VCaP (cell line): Measurements from ENCODE around the gene ANO10.

ENCODE experiments used
- H3K27ac ChIP-seq: fragments of 450-650 bp; 2 replicates; pipeline ENCODE4 v1.5.1; 2017
- CTCF ChIP-seq: fragments of 450-650 bp; conservative IDR thresholded peaks from 2 replicates; pipeline ENCODE4 v1.5.1; 2017; ENCODE audit warnings: mild to moderate bottlenecking, moderate library complexity

Gene ANO10

GRCh38 chr3:43448098-43448497 is 173.7 kb downstream of the ANO10 start:
- H3K27ac ChIP-seq = no peak overlapping the region
- no peak for TF ChIP-seq CTCF

DNA sequence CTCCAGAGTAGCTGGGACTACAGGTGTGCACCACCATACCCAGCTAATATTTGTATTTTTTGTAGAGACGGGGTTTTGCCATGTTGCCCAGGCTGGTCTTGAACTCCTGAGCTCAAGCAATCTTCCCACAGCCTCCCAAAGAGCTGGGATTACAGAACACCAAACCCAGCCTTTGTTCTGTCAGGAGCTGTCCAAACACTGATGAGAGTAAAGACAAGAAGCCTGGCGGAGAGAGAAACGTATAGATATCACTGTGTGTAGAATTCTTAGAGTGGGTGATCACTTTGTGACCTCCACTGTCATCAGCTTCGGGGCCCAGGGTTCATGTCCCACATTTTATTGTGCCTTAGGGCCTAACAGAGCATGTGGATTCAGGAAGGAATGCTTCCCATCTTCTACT is 176.0 kb downstream of the ANO10 start:
- no peak for TF ChIP-seq CTCF

DNA sequence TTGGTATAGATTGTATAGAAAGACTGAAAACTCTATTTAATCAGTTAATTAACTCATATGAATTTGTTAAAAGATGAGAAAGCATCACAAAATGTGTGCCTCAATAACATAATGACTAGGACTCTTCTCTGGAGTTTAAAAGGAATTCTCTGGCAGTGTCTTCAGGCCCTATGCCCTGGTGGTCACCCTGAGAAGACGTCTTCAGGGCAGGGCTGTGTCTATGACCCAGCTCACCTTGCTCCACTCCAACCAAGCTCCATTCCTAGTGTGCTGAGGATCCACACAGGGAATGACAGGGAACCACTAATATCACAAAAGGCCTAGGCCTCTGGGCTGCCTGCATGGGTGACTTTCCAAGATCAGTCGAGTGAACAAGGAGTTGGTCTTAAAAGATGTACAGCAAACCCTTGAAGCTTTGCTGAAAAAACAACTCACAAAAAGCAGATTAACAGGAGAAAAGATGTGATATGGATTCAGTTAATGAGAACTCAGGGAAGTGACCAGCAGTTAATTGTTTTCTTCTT is 178.9 kb downstream of the ANO10 start:
- no peak overlapping the region for H3K27ac ChIP-seq
- no peak for TF ChIP-seq CTCF

More for the DNA sequence above, 176.0 kb downstream of the ANO10 start:
- no peak overlapping the region for H3K27ac ChIP-seq

GRCh38 chr3:43436507-43437140 is 185.2 kb downstream of the ANO10 start:
- TF ChIP-seq CTCF = no peak
- no peak overlapping the region for H3K27ac ChIP-seq

DNA sequence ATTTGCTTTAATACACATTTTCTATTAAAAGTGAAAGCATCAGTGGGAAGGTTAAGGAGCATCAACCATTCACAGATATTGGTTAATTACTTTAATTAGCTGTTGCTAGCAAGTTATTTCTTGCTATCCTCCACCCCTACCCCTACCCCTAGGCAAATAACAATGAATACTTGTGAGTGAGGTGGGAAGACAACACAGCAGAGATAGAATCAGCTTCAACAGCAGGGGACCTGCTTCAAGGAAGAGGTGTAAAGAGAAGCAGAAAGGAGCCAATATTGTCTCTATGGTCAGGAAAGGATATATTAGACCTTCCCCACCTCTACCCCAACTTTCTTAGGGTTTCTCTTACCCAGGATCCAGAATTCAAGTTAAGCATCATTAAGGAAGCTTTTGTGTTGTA is 186.1 kb downstream of the ANO10 start:
- no peak overlapping the region for H3K27ac ChIP-seq
- no peak for TF ChIP-seq CTCF

- no peak for TF ChIP-seq CTCF
These were observed 187.4 kb downstream of the ANO10 start for GRCh38 chr3:43434431-43434830.

DNA sequence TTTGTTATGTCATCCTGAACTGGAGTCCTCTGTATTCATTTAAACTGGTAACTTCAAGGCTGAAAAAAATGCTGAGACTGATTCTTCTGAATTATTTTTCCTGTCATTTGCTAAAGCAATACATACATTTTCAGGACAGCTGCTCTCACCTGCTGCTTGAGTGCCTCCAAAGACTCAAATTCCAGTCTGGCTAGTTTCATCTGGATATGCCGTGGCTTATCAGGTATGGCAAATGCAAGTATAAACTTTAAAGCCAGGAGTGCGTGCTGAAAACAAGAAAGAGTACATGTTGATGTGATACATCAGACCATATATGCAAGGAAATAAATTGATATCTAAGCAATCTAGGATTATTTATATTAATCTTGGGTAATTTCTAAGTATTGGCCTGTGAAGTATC is 189.3 kb downstream of the ANO10 start:
- H3K27ac ChIP-seq = no peak overlapping the region
- TF ChIP-seq CTCF = no peak

More at GRCh38 chr3:43434431-43434830, 187.4 kb downstream of the ANO10 start:
- H3K27ac ChIP-seq = no peak overlapping the region
